WTC11 (cell line): ENCODE results near the gene ALX4. TPM values are rescaled to one million over a fixed set of nuclear protein-coding genes. Genes with fewer than 3 reads are reported as not detected.
A peak's percentile ranks its signal among the peaks of the same experiment; 100 is the strongest.

Experiments
- ATAC-seq: fragments of 200-7000 bp; cut with Tn5 transposase; 2 replicates; pipeline ENCODE4 v1.10.0; 2021; ENCODE audit warnings: mild to moderate bottlenecking, moderate library complexity
- CTCF ChIA-PET: fragments of 300-600 bp; sonication (Branson Sonifier 250); formaldehyde crosslinking; loops from one replicate; lab custom pipeline; 2021; ENCODE audit warnings: antibody characterized with exemption; lab: Charles Lee
- POLR2A ChIA-PET: fragments of 350-600 bp; sonication (Branson Sonifier 250); formaldehyde crosslinking; loops from one replicate; lab custom pipeline; 2021; ENCODE audit warnings: antibody characterized with exemption; lab: Charles Lee
- DNase-seq: peaks from one replicate; pipeline ENCODE4 v3.0.0; 2021; ENCODE audit warnings: low spot score
- H3K27ac Mint-ChIP-seq: 2 replicates; pipeline ENCODE4 v1.8.0; 2021; ENCODE audit warnings: mixed read lengths
- H3K27me3 Mint-ChIP-seq: 2 replicates; pipeline ENCODE4 v1.8.0; 2021; ENCODE audit warnings: low read depth, mild to moderate bottlenecking, moderate library complexity, mixed read lengths
- H3K36me3 Mint-ChIP-seq: 2 replicates; pipeline ENCODE4 v1.8.0; 2021; ENCODE audit warnings: mixed read lengths
- H3K4me1 Mint-ChIP-seq: 2 replicates; pipeline ENCODE4 v1.8.0; 2022; ENCODE audit warnings: mixed read lengths
- H3K4me3 Mint-ChIP-seq: 2 replicates; pipeline ENCODE4 v1.8.0; 2021; ENCODE audit warnings: mild to moderate bottlenecking, moderate library complexity, mixed read lengths
- H3K9me3 Mint-ChIP-seq: 2 replicates; pipeline ENCODE4 v1.8.0; 2021; ENCODE audit warnings: mixed read lengths
- ATF2 ChIP-seq: sonication (generic); formaldehyde crosslinking; IDR thresholded peaks from 2 replicates; pipeline ENCODE4 v1.8.1; 2022; ENCODE audit warnings: low read depth, missing genetic modification reagents, borderline replicate concordance
- CREB1 ChIP-seq: sonication (generic); formaldehyde crosslinking; IDR thresholded peaks from 2 replicates; pipeline ENCODE4 v1.8.0; 2023; ENCODE audit warnings: mild to moderate bottlenecking, missing genetic modification reagents
- ELF4 ChIP-seq: sonication (generic); formaldehyde crosslinking; IDR thresholded peaks from 2 replicates; pipeline ENCODE4 v1.8.1; 2022; ENCODE audit warnings: low read depth, mild to moderate bottlenecking, moderate library complexity, missing genetic modification reagents
- ESRRA ChIP-seq: sonication (generic); formaldehyde crosslinking; IDR thresholded peaks from 2 replicates; pipeline ENCODE4 v1.8.1; 2022; ENCODE audit warnings: mild to moderate bottlenecking, missing genetic modification reagents, borderline replicate concordance
- FOXK1 ChIP-seq: sonication (generic); formaldehyde crosslinking; IDR thresholded peaks from 2 replicates; pipeline ENCODE4 v1.8.0; 2022; ENCODE audit warnings: mild to moderate bottlenecking, moderate library complexity, missing genetic modification reagents
- GABPB1 ChIP-seq: sonication (generic); formaldehyde crosslinking; IDR thresholded peaks from 2 replicates; pipeline ENCODE4 v1.8.1; 2023; ENCODE audit warnings: mild to moderate bottlenecking, missing genetic modification reagents
- KAT7 ChIP-seq: sonication (generic); formaldehyde crosslinking; IDR thresholded peaks from 2 replicates; pipeline ENCODE4 v1.8.1; 2023; ENCODE audit warnings: missing genetic modification reagents, mild to moderate bottlenecking, borderline replicate concordance
- MXD4 ChIP-seq: fragments of 250-450 bp; sonication (Bioruptor Pico); IDR thresholded peaks from 2 replicates; pipeline ENCODE4 v1.8.0; 2021; ENCODE audit warnings: mild to moderate bottlenecking, moderate library complexity, borderline replicate concordance
- NR1H2 ChIP-seq: sonication (generic); formaldehyde crosslinking; IDR thresholded peaks from 2 replicates; pipeline ENCODE4 v1.9.0; 2021; ENCODE audit warnings: mild to moderate bottlenecking, moderate library complexity, missing genetic modification reagents
- NR2C2 ChIP-seq: sonication (generic); formaldehyde crosslinking; IDR thresholded peaks from 2 replicates; pipeline ENCODE4 v1.8.0; 2022; ENCODE audit warnings: mild to moderate bottlenecking, missing genetic modification reagents
- RORB ChIP-seq: fragments of 250-450 bp; sonication (Bioruptor Pico); IDR thresholded peaks from 2 replicates; pipeline ENCODE4 v1.9.0; 2021; ENCODE audit warnings: mild to moderate bottlenecking
- TEAD1 ChIP-seq: sonication (generic); formaldehyde crosslinking; IDR thresholded peaks from 2 replicates; pipeline ENCODE4 v1.8.0; 2022; ENCODE audit warnings: mild to moderate bottlenecking, missing genetic modification reagents
- TEAD4 ChIP-seq: sonication (generic); formaldehyde crosslinking; IDR thresholded peaks from 2 replicates; pipeline ENCODE4 v1.8.0; 2022; ENCODE audit warnings: mild to moderate bottlenecking, missing genetic modification reagents
- ZBTB21 ChIP-seq: sonication (generic); formaldehyde crosslinking; IDR thresholded peaks from 2 replicates; pipeline ENCODE4 v1.8.1; 2023; ENCODE audit warnings: mild to moderate bottlenecking, missing genetic modification reagents, borderline replicate concordance
- ZNF138 ChIP-seq: sonication (generic); formaldehyde crosslinking; conservative IDR thresholded peaks from 2 replicates; pipeline ENCODE4 v1.8.1; 2022; ENCODE audit warnings: mild to moderate bottlenecking, moderate library complexity, missing genetic modification reagents
- ZNF281 ChIP-seq: sonication (generic); formaldehyde crosslinking; IDR thresholded peaks from 2 replicates; pipeline ENCODE4 v1.8.0; 2023; ENCODE audit warnings: mild to moderate bottlenecking, missing genetic modification reagents
- total RNA-seq: library from RNA; stranded (reverse); gene quantifications from 3 replicates; pipeline ENCODE4 v1.2.3, GENCODE V29; 2021
- TF ChIP-seq, protein P1 (sequence below): sonication (generic); formaldehyde crosslinking; IDR thresholded peaks from 2 replicates; pipeline ENCODE4 v1.8.0; 2022; ENCODE audit warnings: mild to moderate bottlenecking, missing genetic modification reagents
- TF ChIP-seq, protein P2 (sequence below): fragments of 250-450 bp; sonication (Bioruptor Pico); IDR thresholded peaks from 2 replicates; pipeline ENCODE4 v1.9.0; 2021; ENCODE audit warnings: mild to moderate bottlenecking, borderline replicate concordance

Gene ALX4
- total RNA-seq, 1 experiment from 2014 or later = not detected

DNA sequence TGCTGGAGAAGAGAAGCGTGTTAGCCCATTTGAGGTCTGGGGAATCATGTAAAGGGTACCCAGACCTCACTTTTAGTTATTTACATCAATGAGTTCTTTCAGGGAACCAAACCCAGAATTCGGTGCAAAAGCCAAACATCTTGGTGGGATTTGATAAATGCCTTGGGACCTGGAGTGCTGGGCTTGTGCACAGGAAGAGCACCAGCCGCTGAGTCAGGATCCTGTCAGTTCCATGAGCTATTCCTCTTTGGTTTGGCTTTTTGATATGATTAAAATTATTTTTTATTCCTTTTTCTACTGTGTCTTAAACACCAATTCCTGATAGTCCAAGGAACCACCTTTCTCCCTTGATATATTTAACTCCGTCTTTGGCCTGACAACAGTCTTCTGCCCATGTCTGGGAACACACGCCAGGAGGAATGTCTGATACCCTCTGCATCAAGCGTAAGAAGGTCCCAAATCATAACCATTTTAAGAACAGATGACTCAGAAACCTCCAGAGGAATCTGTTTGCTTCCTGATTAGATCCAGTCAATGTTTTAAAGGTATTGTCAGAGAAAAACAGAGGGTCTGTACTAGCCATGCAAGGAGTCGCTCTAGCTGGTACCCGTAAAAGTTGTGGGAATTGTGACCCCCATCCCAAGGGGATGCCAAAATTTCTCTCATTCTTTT, 65.2 kb downstream of the ALX4 start:
- TF ChIP-seq MXD4 (CRISPR knock-in tag) = no peak
- TF ChIP-seq ESRRA = no peak
- TF ChIP-seq ZNF138 (CRISPR knock-in tag) = no peak
- TF ChIP-seq ELF4 (CRISPR knock-in tag) = no peak
- no peak for TF ChIP-seq CREB1
- TF ChIP-seq ATF2 (CRISPR knock-in tag) = no peak
- TF ChIP-seq, protein P1, sequence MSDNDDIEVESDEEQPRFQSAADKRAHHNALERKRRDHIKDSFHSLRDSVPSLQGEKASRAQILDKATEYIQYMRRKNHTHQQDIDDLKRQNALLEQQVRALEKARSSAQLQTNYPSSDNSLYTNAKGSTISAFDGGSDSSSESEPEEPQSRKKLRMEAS (CRISPR knock-in tag) = no peak
- TF ChIP-seq NR1H2 (CRISPR knock-in tag) = no peak
- TF ChIP-seq, all 79 proteins: peak for 0
- DNase-seq = no peak
- CTCF ChIA-PET = interaction anchor here (0.8 to 1.4 kb wide), 2 partner anchors 54 to 111 kb away, joined by 3 to 9 read pairs; no protein-coding TSS in a partner anchor

GRCh38 chr11:44243595-44244343, 66.2 kb downstream of the ALX4 start:
- Mint-ChIP-seq H3K36me3 (peaks cover 3% of the 10 kb centered on the region; the same call in 1 of the 2 replicates), H3K4me1 (peaks cover 40% of the 10 kb centered on the region), H3K4me3 (peak overlapping the region; percentile 20; the same call in 1 of the 2 replicates), H3K27me3 (no peaks in the 10 kb centered on the region), H3K27ac (peak overlapping the region; percentile 71), H3K9me3 (no peaks in the 10 kb centered on the region)
- TF ChIP-seq ZBTB21 (no peak), KAT7 (CRISPR knock-in tag) (no peak), GABPB1 (CRISPR knock-in tag) (no peak), TEAD4 (CRISPR knock-in tag) (peak; percentile 86; the same call in 1 of the 2 replicates), NR2C2 (CRISPR knock-in tag) (0 out of 2 replicates have a peak, but pooled peaks have one; percentile 40), TEAD1 (CRISPR knock-in tag) (peak; percentile 98; the same call in 1 of the 2 replicates), FOXK1 (CRISPR knock-in tag) (no peak), ZNF281 (CRISPR knock-in tag) (peak; percentile 93), RORB (CRISPR knock-in tag) (no peak)
- TF ChIP-seq, protein P2, sequence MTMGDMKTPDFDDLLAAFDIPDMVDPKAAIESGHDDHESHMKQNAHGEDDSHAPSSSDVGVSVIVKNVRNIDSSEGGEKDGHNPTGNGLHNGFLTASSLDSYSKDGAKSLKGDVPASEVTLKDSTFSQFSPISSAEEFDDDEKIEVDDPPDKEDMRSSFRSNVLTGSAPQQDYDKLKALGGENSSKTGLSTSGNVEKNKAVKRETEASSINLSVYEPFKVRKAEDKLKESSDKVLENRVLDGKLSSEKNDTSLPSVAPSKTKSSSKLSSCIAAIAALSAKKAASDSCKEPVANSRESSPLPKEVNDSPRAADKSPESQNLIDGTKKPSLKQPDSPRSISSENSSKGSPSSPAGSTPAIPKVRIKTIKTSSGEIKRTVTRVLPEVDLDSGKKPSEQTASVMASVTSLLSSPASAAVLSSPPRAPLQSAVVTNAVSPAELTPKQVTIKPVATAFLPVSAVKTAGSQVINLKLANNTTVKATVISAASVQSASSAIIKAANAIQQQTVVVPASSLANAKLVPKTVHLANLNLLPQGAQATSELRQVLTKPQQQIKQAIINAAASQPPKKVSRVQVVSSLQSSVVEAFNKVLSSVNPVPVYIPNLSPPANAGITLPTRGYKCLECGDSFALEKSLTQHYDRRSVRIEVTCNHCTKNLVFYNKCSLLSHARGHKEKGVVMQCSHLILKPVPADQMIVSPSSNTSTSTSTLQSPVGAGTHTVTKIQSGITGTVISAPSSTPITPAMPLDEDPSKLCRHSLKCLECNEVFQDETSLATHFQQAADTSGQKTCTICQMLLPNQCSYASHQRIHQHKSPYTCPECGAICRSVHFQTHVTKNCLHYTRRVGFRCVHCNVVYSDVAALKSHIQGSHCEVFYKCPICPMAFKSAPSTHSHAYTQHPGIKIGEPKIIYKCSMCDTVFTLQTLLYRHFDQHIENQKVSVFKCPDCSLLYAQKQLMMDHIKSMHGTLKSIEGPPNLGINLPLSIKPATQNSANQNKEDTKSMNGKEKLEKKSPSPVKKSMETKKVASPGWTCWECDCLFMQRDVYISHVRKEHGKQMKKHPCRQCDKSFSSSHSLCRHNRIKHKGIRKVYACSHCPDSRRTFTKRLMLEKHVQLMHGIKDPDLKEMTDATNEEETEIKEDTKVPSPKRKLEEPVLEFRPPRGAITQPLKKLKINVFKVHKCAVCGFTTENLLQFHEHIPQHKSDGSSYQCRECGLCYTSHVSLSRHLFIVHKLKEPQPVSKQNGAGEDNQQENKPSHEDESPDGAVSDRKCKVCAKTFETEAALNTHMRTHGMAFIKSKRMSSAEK = 0 out of 2 replicates have a peak, but pooled peaks have one; percentile 68
- DNase-seq = peak; percentile 55
- ATAC-seq = peak; percentile 99
- ChIA-PET POLR2A (interaction anchor here (0.6 to 1.0 kb wide), 3 partner anchors 20 to 107 kb away, joined by 3 to 5 read pairs (median 4); no protein-coding TSS in a partner anchor), CTCF (interaction anchor here (0.5 to 1.4 kb wide), 11 partner anchors 53 to 848 kb away, joined by 3 to 9 read pairs (median 3); no protein-coding TSS in a partner anchor)

More for the DNA sequence above, 65.2 kb downstream of the ALX4 start:
- Mint-ChIP-seq H3K36me3 (peaks cover 7% of the 10 kb centered on the region; the same call in 1 of the 2 replicates), H3K4me1 (peaks cover 40% of the 10 kb centered on the region), H3K27me3 (no peaks in the 10 kb centered on the region), H3K27ac (no peak overlapping the region), H3K9me3 (no peaks in the 10 kb centered on the region; the same call in 1 of the 2 replicates), H3K4me3 (no peak overlapping the region)
- no peak for ATAC-seq
- POLR2A ChIA-PET = no interaction called here
